Tibial nerve (tissue), 3 donors: ENCODE results near the gene TMEM91.

ENCODE experiments used
- POLR2A ChIP-seq, 2 donors: fragments of 450-650 bp; IDR thresholded peaks; one replicate each; pipeline ENCODE4 v1.6.1; 2017; ENCODE audit warnings: antibody characterized with exemption in 2 of 2, mild to moderate bottlenecking in 2 of 2, moderate library complexity in 2 of 2
- TF ChIP-seq, protein P1 (sequence below), 5 experiments: fragments of 200-600 bp in 3 of 5; fragments of 450-650 bp in 2 of 5; sonication (generic) in 3 of 5; IDR thresholded peaks; one replicate each; pipeline ENCODE4 v1.5.1; 2016 to 2019; ENCODE audit warnings: antibody characterized with exemption in 5 of 5, mild to moderate bottlenecking in 3 of 5, moderate library complexity in 2 of 5

DNA sequence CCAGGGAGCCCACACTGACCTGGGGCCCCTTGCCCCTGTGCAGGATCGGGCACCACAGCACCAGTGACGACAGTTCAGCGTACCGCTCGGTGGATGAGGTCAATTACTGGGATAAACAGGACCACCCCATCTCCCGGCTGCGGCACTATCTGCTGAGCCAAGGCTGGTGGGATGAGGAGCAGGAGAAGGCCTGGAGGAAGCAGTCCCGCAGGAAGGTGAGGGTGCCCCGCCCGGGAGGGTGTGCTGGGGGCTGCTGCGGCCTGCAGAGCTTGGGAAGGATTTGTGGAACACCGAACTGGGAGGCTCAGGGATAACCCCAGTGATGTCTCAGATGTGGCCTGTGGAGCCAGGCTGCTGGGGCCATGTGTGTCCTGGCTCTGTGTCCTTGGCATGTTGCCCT, 46.6 kb downstream of the TMEM91 start:
- TF ChIP-seq POLR2A (IDR thresholded peaks at IDR 0.05): no peak
- TF ChIP-seq, protein P1, sequence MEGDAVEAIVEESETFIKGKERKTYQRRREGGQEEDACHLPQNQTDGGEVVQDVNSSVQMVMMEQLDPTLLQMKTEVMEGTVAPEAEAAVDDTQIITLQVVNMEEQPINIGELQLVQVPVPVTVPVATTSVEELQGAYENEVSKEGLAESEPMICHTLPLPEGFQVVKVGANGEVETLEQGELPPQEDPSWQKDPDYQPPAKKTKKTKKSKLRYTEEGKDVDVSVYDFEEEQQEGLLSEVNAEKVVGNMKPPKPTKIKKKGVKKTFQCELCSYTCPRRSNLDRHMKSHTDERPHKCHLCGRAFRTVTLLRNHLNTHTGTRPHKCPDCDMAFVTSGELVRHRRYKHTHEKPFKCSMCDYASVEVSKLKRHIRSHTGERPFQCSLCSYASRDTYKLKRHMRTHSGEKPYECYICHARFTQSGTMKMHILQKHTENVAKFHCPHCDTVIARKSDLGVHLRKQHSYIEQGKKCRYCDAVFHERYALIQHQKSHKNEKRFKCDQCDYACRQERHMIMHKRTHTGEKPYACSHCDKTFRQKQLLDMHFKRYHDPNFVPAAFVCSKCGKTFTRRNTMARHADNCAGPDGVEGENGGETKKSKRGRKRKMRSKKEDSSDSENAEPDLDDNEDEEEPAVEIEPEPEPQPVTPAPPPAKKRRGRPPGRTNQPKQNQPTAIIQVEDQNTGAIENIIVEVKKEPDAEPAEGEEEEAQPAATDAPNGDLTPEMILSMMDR (IDR thresholded peaks at IDR 0.05): no peak
